ENCODE data around the gene VOPP1.

Gene VOPP1

DNA sequence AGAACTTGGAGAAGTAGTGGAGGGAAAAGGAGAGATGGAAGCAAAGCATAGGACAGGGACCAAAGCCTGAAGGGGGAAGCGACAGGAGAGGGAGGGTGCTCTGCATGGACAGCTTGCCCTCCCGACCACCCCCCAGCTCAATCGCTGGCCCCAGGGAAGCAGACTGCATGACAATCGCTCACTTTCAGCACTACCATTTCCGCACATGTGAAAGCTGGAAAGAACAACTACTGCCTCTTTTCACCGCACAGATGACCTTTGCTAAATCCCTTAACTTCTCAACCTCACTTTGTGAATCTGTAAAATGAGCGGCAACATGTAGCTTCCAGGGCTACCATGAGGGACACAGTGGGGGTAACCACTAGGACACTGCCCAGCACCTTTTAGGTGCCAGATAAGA, 17.1 kb downstream of the VOPP1 start:
- no peak for DNase-seq (ENCODE audit: low read depth)

GRCh38 chr7:55554038-55554437, 18.3 kb downstream of the VOPP1 start:
- no peak for DNase-seq (ENCODE audit: low read depth)

DNA sequence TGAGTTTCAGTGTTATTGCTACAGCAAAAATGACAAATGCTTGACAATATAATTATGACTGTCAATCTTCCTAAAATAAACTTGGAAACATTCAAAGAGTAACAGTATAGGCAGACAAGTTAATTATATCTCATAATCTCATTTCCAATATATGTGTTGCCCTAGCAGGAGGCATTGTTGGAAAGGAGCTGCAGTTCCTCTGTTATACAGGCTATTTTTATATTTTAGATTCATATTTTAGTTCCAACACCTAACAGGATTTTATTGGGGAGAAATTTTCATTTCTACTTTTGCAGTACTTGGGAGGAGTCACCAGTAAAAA, 19.3 kb downstream of the VOPP1 start:
- no peak for DNase-seq (ENCODE audit: low read depth)

GRCh38 chr7:55552320-55553023, 19.8 kb downstream of the VOPP1 start:
- no peak for DNase-seq (ENCODE audit: low read depth)

GRCh38 chr7:55550841-55551537, 21.3 kb downstream of the VOPP1 start:
- no peak for DNase-seq (ENCODE audit: low read depth)

GRCh38 chr7:55550010-55550663, 22.2 kb downstream of the VOPP1 start:
- DNase-seq (ENCODE audit: low read depth): no peak

DNA sequence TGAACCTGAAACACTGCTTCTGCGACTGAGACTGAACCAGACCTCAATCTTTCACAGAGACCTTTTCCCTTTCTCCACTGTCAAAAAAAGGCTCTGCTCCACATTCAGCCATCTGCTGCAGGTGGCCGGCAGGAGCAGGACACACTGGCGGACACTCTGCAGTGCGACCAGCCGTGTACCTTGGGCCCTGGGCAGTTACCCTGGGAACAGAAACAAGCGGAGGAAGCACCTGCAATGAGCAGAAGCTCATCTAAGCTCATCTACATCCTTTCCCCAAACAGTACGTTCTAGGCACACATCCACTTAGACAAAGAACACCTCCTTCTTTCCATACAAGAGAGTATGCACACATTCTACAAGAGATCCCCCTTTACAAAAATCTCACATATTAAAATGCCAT, 22.8 kb downstream of the VOPP1 start:
- DNase-seq (ENCODE audit: low read depth): no peak

- DNase-seq (ENCODE audit: low read depth): no peak
Measured at GRCh38 chr7:55548295-55548731, 24.0 kb downstream of the VOPP1 start.

- no peak for DNase-seq (ENCODE audit: low read depth)
Measured at GRCh38 chr7:55546814-55547213, 25.5 kb downstream of the VOPP1 start.

DNA sequence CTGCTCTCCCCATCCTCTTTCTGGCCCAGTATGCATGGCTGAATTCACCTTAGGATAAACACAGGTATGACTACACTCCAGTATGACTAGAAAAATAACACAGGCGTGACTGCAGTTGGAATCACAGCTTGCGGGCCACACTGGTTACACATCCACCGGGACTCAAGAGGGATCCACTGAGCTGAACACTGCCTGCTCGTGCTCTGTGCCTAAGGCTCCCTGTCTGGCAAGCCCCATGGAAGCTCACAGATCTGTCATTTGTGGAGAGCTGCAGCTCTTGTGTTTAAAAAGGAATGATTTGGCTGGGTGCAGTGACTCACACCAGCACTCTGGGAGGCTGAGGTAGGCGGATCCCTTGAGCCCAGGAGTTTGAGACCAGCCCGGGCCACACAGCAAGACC, 26.8 kb downstream of the VOPP1 start:
- DNase-seq (ENCODE audit: low read depth): no peak

DNA sequence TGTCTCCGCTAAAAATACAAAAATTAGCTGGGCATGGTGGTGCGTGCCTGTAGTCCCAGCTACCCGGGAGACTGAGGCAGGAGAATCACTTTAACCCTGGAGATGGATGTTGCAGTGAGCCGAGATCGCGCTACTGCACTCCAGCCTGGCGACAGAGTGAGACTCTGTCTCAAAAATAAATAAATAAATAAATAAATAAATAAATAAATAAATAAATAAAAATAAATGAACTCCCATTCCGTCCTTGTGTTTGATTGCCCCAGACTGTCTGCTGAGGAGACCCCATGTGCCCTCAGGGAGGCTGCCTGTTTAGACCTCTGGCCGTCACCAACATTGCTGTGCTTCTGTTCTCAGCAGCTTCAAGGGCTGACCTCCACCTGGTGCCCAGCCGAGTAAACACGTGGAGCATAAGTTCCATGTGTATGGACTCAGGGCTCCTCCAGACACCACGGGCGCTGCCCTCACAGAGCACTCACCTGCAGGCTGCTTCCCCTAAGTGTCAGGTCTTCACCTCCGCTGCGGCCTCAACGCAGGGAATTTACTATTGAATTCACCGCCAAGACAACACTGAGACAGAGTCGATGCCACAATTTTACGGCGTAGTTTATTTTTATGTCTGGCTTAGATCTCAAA, 32.0 kb downstream of the VOPP1 start:
- DNase-seq (ENCODE audit: low read depth): no peak

DNA sequence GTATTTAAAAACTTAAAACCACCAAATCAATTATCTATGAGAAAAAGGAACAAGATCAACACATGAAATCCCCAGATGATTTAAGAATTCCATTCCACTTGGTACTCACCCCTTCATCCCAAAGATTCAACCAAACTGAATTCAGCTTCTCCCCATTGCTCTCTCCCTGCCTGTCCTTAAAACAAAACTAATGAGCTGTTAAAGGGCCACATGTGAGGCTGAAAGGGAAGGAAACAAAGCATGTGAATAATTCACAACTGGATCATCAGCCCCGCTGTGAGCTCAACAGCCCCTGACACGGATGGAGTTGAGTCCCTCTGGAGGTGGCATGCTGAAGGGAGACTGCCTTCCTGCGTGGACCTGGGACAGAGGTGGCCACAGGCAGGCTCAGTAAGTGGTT, 32.9 kb downstream of the VOPP1 start:
- DNase-seq (ENCODE audit: low read depth): no peak

GRCh38 chr7:55538538-55538937, 33.8 kb downstream of the VOPP1 start:
- DNase-seq (ENCODE audit: low read depth): no peak

DNA sequence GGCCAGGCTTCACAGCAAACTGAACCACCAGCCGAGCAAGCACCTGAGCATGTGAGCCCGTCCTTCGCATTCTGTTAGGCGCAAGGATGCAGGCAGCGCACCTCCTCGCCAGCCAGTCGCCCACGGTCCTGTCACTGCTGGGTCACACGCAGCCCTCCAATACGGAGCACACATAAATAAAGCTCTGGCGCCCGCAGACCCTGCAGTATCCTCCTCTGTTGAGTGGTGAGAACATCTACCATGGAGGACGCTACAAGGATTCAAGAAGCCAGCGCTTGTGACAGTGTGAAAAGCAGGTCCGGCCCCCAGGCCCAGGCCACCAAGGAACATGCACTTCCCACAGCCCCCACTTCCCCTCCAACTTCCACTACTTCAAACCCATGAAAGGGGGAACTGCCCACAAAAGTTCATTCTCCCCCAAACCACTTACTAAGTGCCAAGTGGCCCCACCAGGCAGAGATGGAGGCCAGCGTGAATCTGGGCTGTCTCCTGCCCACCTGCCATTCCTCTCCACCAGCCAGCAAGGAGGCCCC, 34.8 kb downstream of the VOPP1 start:
- no peak for DNase-seq (ENCODE audit: low read depth)

DNA sequence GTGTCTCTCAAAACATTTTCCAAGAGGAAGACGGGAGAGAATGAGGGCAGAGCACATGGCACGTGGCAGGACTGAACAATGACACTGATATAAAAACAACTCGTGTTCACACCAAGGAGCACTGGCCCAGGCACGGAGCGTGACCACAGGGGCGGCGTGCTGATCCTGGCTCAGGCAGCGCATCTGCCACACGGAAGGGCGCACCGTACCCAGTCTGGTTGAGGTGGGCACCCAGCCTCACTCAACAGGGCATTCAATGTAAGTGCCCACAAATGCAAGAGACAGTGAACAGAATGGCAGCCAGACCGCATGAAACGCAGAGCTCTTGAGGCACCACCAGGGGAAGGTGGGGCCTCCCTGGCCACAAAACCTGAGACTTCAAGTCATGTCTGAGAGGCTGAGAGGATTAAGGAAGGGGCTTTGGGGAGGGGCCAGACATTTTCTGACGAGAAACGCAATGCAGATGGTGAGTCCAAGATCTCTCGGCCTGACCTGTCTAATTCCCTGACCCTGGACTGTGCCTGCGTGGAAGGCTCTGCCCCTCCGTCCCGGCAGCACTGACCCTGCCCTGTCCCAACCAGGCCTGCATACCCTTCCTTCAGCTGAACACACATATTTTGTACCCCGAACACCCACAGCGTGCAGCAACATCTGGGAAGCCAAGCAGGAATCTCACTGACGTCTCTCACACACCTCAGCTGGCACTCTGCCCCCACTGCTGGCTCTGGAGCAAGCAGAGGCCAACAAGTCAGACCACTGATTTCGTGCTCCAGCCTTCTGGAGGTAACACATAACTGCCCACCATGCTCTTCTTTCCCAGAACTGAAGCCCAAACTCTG, 35.5 kb downstream of the VOPP1 start:
- DNase-seq (ENCODE audit: low read depth): no peak

- no peak for DNase-seq (ENCODE audit: low read depth)
Measured at GRCh38 chr7:55535617-55536016, 36.7 kb downstream of the VOPP1 start.

DNA sequence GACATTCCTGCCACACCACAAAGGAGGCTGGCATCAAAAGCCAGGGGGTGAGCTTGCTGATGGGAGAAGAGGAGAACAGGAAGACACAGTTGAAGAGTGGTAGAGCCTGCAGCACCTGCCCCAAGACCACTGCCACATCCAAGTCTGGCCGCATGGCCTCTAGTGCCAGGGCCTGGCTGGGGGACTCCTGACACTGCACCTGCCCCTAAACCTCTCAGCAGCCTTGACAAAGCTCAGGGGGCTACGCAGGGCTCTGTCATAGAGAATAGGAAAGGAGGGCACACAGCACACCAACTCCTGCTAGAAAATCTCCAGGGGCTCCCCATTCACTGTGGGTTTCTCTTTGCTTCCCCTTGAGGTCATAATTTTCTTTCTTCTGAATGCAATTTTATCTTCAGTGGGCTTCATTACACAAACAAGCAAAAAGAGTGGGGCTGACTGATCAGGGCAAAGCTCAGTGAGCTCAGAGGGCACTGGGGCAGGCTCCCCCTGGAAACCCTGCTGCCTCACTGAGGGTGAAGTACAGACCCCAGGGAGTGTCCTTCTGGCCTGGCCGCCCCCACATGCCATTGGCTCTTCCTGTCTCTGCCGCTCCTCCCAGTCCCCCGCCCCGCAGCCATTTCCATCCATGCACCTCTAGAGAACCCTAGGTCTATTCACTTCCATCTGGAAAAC, 37.2 kb downstream of the VOPP1 start:
- no peak for DNase-seq (ENCODE audit: low read depth)

GRCh38 chr7:55534262-55534915, 37.9 kb downstream of the VOPP1 start:
- no peak for DNase-seq (ENCODE audit: low read depth)

DNA sequence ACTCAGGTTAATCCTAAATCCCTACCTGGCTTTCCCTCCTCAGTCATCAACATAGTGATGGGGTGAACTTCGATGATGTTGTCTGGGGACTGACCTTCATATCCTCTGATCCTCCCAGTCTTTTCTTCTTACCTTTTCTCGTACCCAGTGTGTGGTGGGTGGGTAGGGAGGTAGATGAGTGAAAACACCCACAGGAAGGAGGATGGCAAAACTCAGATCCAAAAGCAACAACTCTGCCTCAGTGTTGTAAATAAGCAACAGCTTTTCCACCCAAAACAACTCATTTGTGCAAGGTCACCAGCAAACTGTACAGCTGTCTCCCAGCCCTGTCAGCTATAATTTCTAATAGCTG, 38.6 kb downstream of the VOPP1 start:
- DNase-seq (ENCODE audit: low read depth): no peak

DNA sequence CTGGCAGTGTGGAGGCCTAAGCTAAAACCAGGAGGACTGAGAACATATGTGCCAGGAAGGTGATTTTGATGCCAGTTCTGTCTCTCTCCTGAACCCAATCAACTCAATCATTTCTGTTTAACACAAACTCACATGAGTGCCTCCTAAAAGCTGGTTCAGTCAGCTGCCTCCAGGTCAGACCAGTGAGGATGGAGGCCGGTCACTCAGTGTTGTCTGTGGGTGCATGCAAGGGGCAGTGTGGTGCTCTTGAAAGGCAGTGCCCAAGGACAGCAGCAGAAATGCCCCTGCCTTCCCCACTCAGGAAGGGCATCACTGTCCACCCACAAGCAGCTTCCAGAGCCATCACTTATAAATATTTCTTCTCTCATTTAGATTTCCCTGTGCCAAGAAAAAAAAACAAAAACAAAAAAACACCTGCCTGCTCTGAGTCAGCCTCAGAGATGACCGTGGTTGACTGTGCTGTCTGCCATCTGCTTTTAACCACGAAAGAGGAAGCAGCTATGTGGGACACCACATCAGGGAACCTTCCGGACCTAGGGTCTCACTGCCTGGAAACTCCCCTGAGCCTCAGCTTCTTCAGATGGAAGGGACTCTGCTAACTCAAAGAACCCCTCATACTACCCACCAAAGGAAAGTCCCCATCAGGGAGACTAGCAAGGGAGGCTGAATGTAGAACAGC, 39.1 kb downstream of the VOPP1 start:
- no peak for DNase-seq (ENCODE audit: low read depth)
